Measurements from ENCODE around the gene MPZL2. TPM values are rescaled to one million over a fixed set of nuclear protein-coding genes. Genes with fewer than 3 reads are reported as not detected.

Gene MPZL2
- total RNA-seq, 6 donors from 2014 or later: 51.6 to 146 (median 110) TPM

- DNase-seq (no peak), ATAC-seq (ENCODE audit: low FRiP score in 2 of 2) (no peak)
- Histone ChIP-seq H3K36me3 (no peaks in the 10 kb centered on the region), H3K4me1 (peaks cover 0 to 19% (median 9%) of the 10 kb centered on the region in 4 donors), H3K27me3 (no peaks in the 10 kb centered on the region), H3K9me3 (no peaks in the 10 kb centered on the region), H3K27ac (no peak overlapping the region), H3K4me3 (no peak overlapping the region)
- TF ChIP-seq, protein P1, sequence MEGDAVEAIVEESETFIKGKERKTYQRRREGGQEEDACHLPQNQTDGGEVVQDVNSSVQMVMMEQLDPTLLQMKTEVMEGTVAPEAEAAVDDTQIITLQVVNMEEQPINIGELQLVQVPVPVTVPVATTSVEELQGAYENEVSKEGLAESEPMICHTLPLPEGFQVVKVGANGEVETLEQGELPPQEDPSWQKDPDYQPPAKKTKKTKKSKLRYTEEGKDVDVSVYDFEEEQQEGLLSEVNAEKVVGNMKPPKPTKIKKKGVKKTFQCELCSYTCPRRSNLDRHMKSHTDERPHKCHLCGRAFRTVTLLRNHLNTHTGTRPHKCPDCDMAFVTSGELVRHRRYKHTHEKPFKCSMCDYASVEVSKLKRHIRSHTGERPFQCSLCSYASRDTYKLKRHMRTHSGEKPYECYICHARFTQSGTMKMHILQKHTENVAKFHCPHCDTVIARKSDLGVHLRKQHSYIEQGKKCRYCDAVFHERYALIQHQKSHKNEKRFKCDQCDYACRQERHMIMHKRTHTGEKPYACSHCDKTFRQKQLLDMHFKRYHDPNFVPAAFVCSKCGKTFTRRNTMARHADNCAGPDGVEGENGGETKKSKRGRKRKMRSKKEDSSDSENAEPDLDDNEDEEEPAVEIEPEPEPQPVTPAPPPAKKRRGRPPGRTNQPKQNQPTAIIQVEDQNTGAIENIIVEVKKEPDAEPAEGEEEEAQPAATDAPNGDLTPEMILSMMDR (IDR thresholded peaks at IDR 0.05): no peak
- WGBS, 2 donors: 73 to 84% methylated on average over 1 of the region's 1 CpG
Measured at GRCh38 chr11:118281284-118281683, 17.2 kb upstream of the MPZL2 start.

DNA sequence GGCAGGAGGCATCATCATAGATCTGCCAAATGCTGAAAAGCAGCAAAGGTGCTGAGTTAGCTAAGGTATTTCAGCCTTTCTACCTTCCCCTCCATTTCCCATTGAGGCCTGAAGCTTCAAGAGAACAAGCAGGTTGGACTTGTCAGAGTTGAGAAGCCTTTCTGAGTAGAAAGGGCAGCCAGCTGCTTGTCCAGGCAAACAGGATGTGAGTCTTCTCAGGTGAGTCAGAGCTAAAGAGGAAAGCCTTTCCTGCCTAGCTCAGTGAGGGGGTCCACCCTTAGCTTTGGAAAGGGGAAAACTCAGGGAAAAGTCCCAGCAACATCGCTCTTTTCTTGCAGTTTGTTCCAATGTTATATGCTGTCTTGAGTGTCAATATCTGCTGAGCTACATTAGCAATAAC lies 13.2 kb upstream of the MPZL2 start:
- WGBS, 2 donors: 80 to 88% methylated on average over 1 of the region's 1 CpG
- no peak for TF ChIP-seq POLR2A (IDR thresholded peaks at IDR 0.05)
- TF ChIP-seq POLR2AphosphoS5 (IDR thresholded peaks at IDR 0.05): peak in 1 of 2 donors; percentile 15
- peak in 1 of 4 donors; percentile 20 for TF ChIP-seq EP300 (IDR thresholded peaks at IDR 0.05)
- peaks cover 8 to 44% (median 28%) of the 10 kb centered on the region in 4 donors for H3K4me1 ChIP-seq
- no peaks in the 10 kb centered on the region for H3K36me3 ChIP-seq
- peak in 1 of 2 donors; percentile 54 for DNase-seq
- H3K4me3 ChIP-seq: no peak overlapping the region
- no peaks in the 10 kb centered on the region for H3K9me3 ChIP-seq
- no peaks in the 10 kb centered on the region for H3K27me3 ChIP-seq
- no peak for ATAC-seq (ENCODE audit: low FRiP score in 2 of 2)
- peak overlapping the region in 1 of 4 donors; percentile 28 for H3K27ac ChIP-seq

DNA sequence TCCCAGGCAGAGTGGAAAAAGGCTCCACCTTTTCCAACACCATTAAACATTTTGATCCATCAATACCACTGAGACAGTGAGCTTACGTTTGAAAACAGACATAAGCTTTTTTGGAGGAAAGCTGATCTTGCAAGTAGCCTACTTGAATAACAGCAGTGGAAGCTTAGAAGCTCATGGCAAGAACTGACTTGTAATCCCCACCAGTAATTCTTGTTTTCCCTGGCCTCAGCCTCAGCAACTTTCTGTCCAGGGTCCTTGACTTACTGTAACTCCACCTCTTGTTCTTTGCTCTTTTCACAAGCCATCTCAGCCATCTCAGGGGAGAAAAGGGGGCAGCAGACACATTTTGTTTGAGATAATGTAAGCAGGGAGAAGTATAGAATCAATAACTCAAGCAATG lies 12.3 kb upstream of the MPZL2 start:
- Histone ChIP-seq H3K27me3 (no peaks in the 10 kb centered on the region), H3K36me3 (no peaks in the 10 kb centered on the region), H3K4me3 (no peak overlapping the region), H3K27ac (no peak overlapping the region), H3K9me3 (no peaks in the 10 kb centered on the region), H3K4me1 (peaks cover 8 to 44% (median 28%) of the 10 kb centered on the region in 4 donors)
- no peak for TF ChIP-seq POLR2A (IDR thresholded peaks at IDR 0.05)
- TF ChIP-seq EP300 (IDR thresholded peaks at IDR 0.05): no peak
- TF ChIP-seq POLR2AphosphoS5 (IDR thresholded peaks at IDR 0.05): no peak
- TF ChIP-seq, protein P1 (IDR thresholded peaks at IDR 0.05): no peak
- no peak for ATAC-seq (ENCODE audit: low FRiP score in 2 of 2)
- WGBS, 2 donors: 62 to 100% methylated on average over 1 of the region's 1 CpG
- no peak for DNase-seq

- peak overlapping the region; percentile 60 to 79 (median 64) for H3K27ac ChIP-seq
- 45 to 47% methylated on average over 4 of the region's 4 CpGs for WGBS, 2 donors
- TF ChIP-seq, protein P1 (IDR thresholded peaks at IDR 0.05): no peak
- TF ChIP-seq EP300 (IDR thresholded peaks at IDR 0.05) (peak in 3 of 4 donors; percentile 26 to 52 (median 45)), POLR2AphosphoS5 (IDR thresholded peaks at IDR 0.05) (peak in 1 of 2 donors; percentile 76), POLR2A (IDR thresholded peaks at IDR 0.05) (no peak)
- peaks cover 8 to 41% (median 28%) of the 10 kb centered on the region in 4 donors for H3K4me1 ChIP-seq
- H3K36me3 ChIP-seq: no peaks in the 10 kb centered on the region
- no peak overlapping the region for H3K4me3 ChIP-seq
- no peak for DNase-seq
- no peaks in the 10 kb centered on the region for H3K9me3 ChIP-seq
- ATAC-seq (ENCODE audit: low FRiP score in 2 of 2): peak in 1 of 2 donors; percentile 49
- H3K27me3 ChIP-seq: no peaks in the 10 kb centered on the region
Measured at GRCh38 chr11:118275176-118275575, 11.1 kb upstream of the MPZL2 start.

GRCh38 chr11:118274186-118274585 lies 10.1 kb upstream of the MPZL2 start:
- H3K27ac ChIP-seq: peak overlapping the region; percentile 60 to 79 (median 64)
- ATAC-seq (ENCODE audit: low FRiP score in 2 of 2) (no peak), DNase-seq (no peak)
- 65 to 72% methylated on average over 2 of the region's 2 CpGs for WGBS, 2 donors
- H3K9me3 ChIP-seq: no peaks in the 10 kb centered on the region
- H3K36me3 ChIP-seq: no peaks in the 10 kb centered on the region
- H3K4me3 ChIP-seq: no peak overlapping the region
- peaks cover 8 to 41% (median 28%) of the 10 kb centered on the region in 4 donors for H3K4me1 ChIP-seq
- TF ChIP-seq POLR2A (IDR thresholded peaks at IDR 0.05): no peak
- TF ChIP-seq POLR2AphosphoS5 (IDR thresholded peaks at IDR 0.05): no peak
- TF ChIP-seq, protein P1 (IDR thresholded peaks at IDR 0.05): no peak
- TF ChIP-seq EP300 (IDR thresholded peaks at IDR 0.05): no peak
- H3K27me3 ChIP-seq: no peaks in the 10 kb centered on the region
